ENCODE measurements around the gene PPCS.
"Not testable (repeated sequence)": the region's sequence is repeated elsewhere in the genome, so short reads cannot be mapped to it uniquely, and the experiment has no call there.

PPCS gene

GRCh38 chr1:42476605-42477004 is 20.3 kb downstream of the PPCS start:
- H3K27ac ChIP-seq (ENCODE audit: low read depth, low read length), result no peak overlapping the region
- H3K9me3 ChIP-seq (ENCODE audit: control insufficient read depth in 5 of 5, low read length in 5 of 5), result no peaks in the 10 kb centered on the region
- H3K4me3 ChIP-seq (ENCODE audit: low read depth in 1 of 5, low read length in 5 of 5), result no peak overlapping the region
- no peaks in the 10 kb centered on the region for H3K4me1 ChIP-seq (ENCODE audit: control insufficient read depth in 5 of 5, insufficient read depth in 5 of 5, low read length in 5 of 5)
- no peaks in the 10 kb centered on the region for H3K27me3 ChIP-seq (ENCODE audit: control insufficient read depth in 5 of 5, insufficient read depth in 4 of 5, low read length in 5 of 5)
- H3K36me3 ChIP-seq (ENCODE audit: control insufficient read depth in 5 of 5, insufficient read depth in 5 of 5, low read length in 5 of 5), result peaks cover 0 to 5% (median 0%) of the 10 kb centered on the region in 5 donors
- H3K9ac ChIP-seq (ENCODE audit: low read length in 5 of 5), result no peak overlapping the region

GRCh38 chr1:42477354-42477753 is 21.0 kb downstream of the PPCS start:
- H3K9ac ChIP-seq (ENCODE audit: low read length in 5 of 5); H3K27me3 ChIP-seq (ENCODE audit: control insufficient read depth in 5 of 5, insufficient read depth in 4 of 5, low read length in 5 of 5); H3K4me1 ChIP-seq (ENCODE audit: control insufficient read depth in 5 of 5, insufficient read depth in 5 of 5, low read length in 5 of 5); H3K36me3 ChIP-seq (ENCODE audit: control insufficient read depth in 5 of 5, insufficient read depth in 5 of 5, low read length in 5 of 5); H3K4me3 ChIP-seq (ENCODE audit: low read depth in 1 of 5, low read length in 5 of 5); H3K27ac ChIP-seq (ENCODE audit: low read depth, low read length); H3K9me3 ChIP-seq (ENCODE audit: control insufficient read depth in 5 of 5, low read length in 5 of 5): not testable (repeated sequence)

GRCh38 chr1:42477775-42478174 is 21.4 kb downstream of the PPCS start:
- Histone ChIP-seq H3K4me3 (ENCODE audit: low read depth in 1 of 5, low read length in 5 of 5) (no peak overlapping the region), H3K36me3 (ENCODE audit: control insufficient read depth in 5 of 5, insufficient read depth in 5 of 5, low read length in 5 of 5) (peaks cover 0 to 7% (median 5%) of the 10 kb centered on the region in 5 donors), H3K9me3 (ENCODE audit: control insufficient read depth in 5 of 5, low read length in 5 of 5) (no peaks in the 10 kb centered on the region), H3K27ac (ENCODE audit: low read depth, low read length) (no peak overlapping the region), H3K27me3 (ENCODE audit: control insufficient read depth in 5 of 5, insufficient read depth in 4 of 5, low read length in 5 of 5) (no peaks in the 10 kb centered on the region), H3K4me1 (ENCODE audit: control insufficient read depth in 5 of 5, insufficient read depth in 5 of 5, low read length in 5 of 5) (no peaks in the 10 kb centered on the region), H3K9ac (ENCODE audit: low read length in 5 of 5) (no peak overlapping the region)

DNA sequence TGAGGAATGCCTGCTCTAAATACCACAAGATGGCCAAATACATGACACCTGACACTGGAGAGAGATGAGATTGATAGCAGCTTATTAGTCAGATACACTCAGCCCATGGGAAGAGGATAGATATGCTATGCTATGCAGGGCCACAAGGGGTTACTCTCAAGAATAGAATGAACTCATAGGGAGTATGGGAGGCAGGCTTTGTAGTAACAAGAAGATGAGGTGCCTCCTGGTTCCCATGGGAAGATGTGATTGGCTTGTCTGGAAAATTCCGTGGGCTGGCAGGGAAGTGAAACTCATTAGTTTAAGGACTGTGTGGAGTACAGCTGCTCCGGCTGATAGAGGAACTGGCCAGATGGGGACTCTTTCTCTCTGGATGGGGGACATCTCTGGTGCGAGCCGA is 23.3 kb downstream of the PPCS start:
- Histone ChIP-seq H3K4me3 (ENCODE audit: low read depth in 1 of 5, low read length in 5 of 5) (no peak overlapping the region), H3K36me3 (ENCODE audit: control insufficient read depth in 5 of 5, insufficient read depth in 5 of 5, low read length in 5 of 5) (peaks cover 0 to 14% (median 8%) of the 10 kb centered on the region in 5 donors), H3K27me3 (ENCODE audit: control insufficient read depth in 5 of 5, insufficient read depth in 4 of 5, low read length in 5 of 5) (no peaks in the 10 kb centered on the region), H3K9me3 (ENCODE audit: control insufficient read depth in 5 of 5, low read length in 5 of 5) (no peaks in the 10 kb centered on the region), H3K27ac (ENCODE audit: low read depth, low read length) (no peak overlapping the region), H3K4me1 (ENCODE audit: control insufficient read depth in 5 of 5, insufficient read depth in 5 of 5, low read length in 5 of 5) (no peaks in the 10 kb centered on the region), H3K9ac (ENCODE audit: low read length in 5 of 5) (no peak overlapping the region)

GRCh38 chr1:42480921-42481320 is 24.6 kb downstream of the PPCS start:
- Histone ChIP-seq H3K9ac (ENCODE audit: low read length in 5 of 5) (no peak overlapping the region), H3K27ac (ENCODE audit: low read depth, low read length) (no peak overlapping the region), H3K36me3 (ENCODE audit: control insufficient read depth in 5 of 5, insufficient read depth in 5 of 5, low read length in 5 of 5) (peaks cover 0 to 14% (median 8%) of the 10 kb centered on the region in 5 donors), H3K4me3 (ENCODE audit: low read depth in 1 of 5, low read length in 5 of 5) (no peak overlapping the region), H3K9me3 (ENCODE audit: control insufficient read depth in 5 of 5, low read length in 5 of 5) (no peaks in the 10 kb centered on the region), H3K27me3 (ENCODE audit: control insufficient read depth in 5 of 5, insufficient read depth in 4 of 5, low read length in 5 of 5) (no peaks in the 10 kb centered on the region), H3K4me1 (ENCODE audit: control insufficient read depth in 5 of 5, insufficient read depth in 5 of 5, low read length in 5 of 5) (no peaks in the 10 kb centered on the region)

DNA sequence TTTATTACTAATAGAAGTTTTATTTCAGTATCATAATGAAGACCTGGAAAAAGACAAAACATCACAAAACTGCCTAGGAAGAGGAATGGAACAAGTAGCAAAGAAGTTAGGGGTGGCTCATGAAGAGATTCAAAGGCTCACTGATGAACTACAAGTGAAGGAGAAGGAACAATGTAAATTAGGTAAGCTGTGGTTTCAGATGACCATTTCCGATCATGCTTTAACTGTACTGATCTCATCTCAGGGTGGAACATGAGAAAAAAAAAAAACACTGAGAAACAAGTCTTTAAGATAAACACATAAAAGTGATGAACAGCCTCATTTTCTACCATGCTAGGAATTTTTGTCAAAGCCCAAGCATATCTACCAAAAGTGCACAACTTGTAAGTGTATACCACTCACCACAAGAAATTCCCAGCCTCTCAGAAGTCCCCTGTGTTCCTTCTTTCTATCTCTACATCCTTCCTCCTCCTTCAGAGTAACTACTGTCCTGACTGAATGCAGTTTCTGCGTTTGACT is 26.4 kb downstream of the PPCS start:
- Histone ChIP-seq H3K9me3 (ENCODE audit: control insufficient read depth in 5 of 5, low read length in 5 of 5) (peaks cover 0 to 2% (median 0%) of the 10 kb centered on the region in 5 donors), H3K27me3 (ENCODE audit: control insufficient read depth in 5 of 5, insufficient read depth in 4 of 5, low read length in 5 of 5) (no peaks in the 10 kb centered on the region), H3K4me3 (ENCODE audit: low read depth in 1 of 5, low read length in 5 of 5) (no peak overlapping the region), H3K36me3 (ENCODE audit: control insufficient read depth in 5 of 5, insufficient read depth in 5 of 5, low read length in 5 of 5) (peaks cover 2 to 20% (median 8%) of the 10 kb centered on the region in 5 donors), H3K4me1 (ENCODE audit: control insufficient read depth in 5 of 5, insufficient read depth in 5 of 5, low read length in 5 of 5) (no peaks in the 10 kb centered on the region), H3K9ac (ENCODE audit: low read length in 5 of 5) (no peak overlapping the region), H3K27ac (ENCODE audit: low read depth, low read length) (no peak overlapping the region)

DNA sequence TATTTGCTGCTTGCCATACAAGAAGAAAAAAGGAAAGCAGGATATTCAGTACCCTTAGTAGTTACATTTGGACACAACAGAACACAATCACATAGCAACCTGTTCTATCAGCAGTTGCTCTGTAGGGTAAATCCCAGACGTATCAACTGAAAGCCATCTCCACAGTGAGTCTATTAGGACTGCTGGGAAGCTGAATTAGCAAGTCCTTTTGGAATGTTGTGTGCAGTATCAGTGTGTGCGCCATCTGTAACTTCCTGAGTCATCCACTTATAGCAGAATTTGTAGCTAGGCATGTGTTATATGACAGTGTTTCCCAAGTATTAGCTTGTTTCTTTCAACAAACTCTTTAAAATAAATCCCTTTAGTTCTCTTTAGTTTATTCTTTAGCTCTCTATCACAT is 28.0 kb downstream of the PPCS start:
- Histone ChIP-seq H3K27me3 (ENCODE audit: control insufficient read depth in 5 of 5, insufficient read depth in 4 of 5, low read length in 5 of 5) (no peaks in the 10 kb centered on the region), H3K36me3 (ENCODE audit: control insufficient read depth in 5 of 5, insufficient read depth in 5 of 5, low read length in 5 of 5) (peaks cover 2 to 20% (median 8%) of the 10 kb centered on the region in 5 donors), H3K9me3 (ENCODE audit: control insufficient read depth in 5 of 5, low read length in 5 of 5) (peaks cover 0 to 2% (median 0%) of the 10 kb centered on the region in 5 donors), H3K4me1 (ENCODE audit: control insufficient read depth in 5 of 5, insufficient read depth in 5 of 5, low read length in 5 of 5) (no peaks in the 10 kb centered on the region), H3K4me3 (ENCODE audit: low read depth in 1 of 5, low read length in 5 of 5) (no peak overlapping the region), H3K27ac (ENCODE audit: low read depth, low read length) (no peak overlapping the region), H3K9ac (ENCODE audit: low read length in 5 of 5) (no peak overlapping the region)

- peaks cover 0 to 6% (median 0%) of the 10 kb centered on the region in 5 donors for H3K36me3 ChIP-seq (ENCODE audit: control insufficient read depth in 5 of 5, insufficient read depth in 5 of 5, low read length in 5 of 5)
- H3K9ac ChIP-seq (ENCODE audit: low read length in 5 of 5), result no peak overlapping the region
- no peak overlapping the region for H3K4me3 ChIP-seq (ENCODE audit: low read depth in 1 of 5, low read length in 5 of 5)
- H3K27ac ChIP-seq (ENCODE audit: low read depth, low read length), result no peak overlapping the region
- H3K4me1 ChIP-seq (ENCODE audit: control insufficient read depth in 5 of 5, insufficient read depth in 5 of 5, low read length in 5 of 5), result no peaks in the 10 kb centered on the region
- peaks cover 0 to 2% (median 0%) of the 10 kb centered on the region in 5 donors for H3K9me3 ChIP-seq (ENCODE audit: control insufficient read depth in 5 of 5, low read length in 5 of 5)
- H3K27me3 ChIP-seq (ENCODE audit: control insufficient read depth in 5 of 5, insufficient read depth in 4 of 5, low read length in 5 of 5), result no peaks in the 10 kb centered on the region
Measured at GRCh38 chr1:42490237-42490636, 33.9 kb downstream of the PPCS start.

DNA sequence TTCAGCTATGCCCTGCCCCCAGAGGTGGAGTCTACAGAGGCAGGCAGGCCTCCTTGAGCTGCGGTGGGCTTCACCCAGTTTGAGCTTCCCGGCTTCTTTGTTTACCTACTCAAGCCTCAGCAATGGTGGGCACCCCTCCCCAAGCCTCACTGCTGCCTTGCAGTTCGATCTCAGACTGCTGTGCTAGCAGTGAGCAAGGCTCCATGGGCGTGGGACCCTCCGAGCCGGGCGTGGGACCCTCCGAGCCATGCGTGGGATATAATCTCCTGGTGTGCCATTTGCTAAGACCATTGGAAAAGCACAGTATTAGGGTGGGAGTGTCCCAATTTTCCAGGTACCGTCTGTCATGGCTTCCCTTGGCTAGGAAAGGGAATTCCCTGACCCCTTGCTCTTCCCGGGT is 45.7 kb downstream of the PPCS start:
- H3K9ac ChIP-seq (ENCODE audit: low read length in 5 of 5); H3K27me3 ChIP-seq (ENCODE audit: control insufficient read depth in 5 of 5, insufficient read depth in 4 of 5, low read length in 5 of 5); H3K27ac ChIP-seq (ENCODE audit: low read depth, low read length); H3K4me1 ChIP-seq (ENCODE audit: control insufficient read depth in 5 of 5, insufficient read depth in 5 of 5, low read length in 5 of 5); H3K4me3 ChIP-seq (ENCODE audit: low read depth in 1 of 5, low read length in 5 of 5): not testable (repeated sequence)
- Histone ChIP-seq H3K36me3 (ENCODE audit: control insufficient read depth in 5 of 5, insufficient read depth in 5 of 5, low read length in 5 of 5) (peaks cover 2 to 25% (median 9%) of the 10 kb centered on the region in 5 donors), H3K9me3 (ENCODE audit: control insufficient read depth in 5 of 5, low read length in 5 of 5) (peaks cover 18 to 42% (median 37%) of the 10 kb centered on the region in 5 donors)

DNA sequence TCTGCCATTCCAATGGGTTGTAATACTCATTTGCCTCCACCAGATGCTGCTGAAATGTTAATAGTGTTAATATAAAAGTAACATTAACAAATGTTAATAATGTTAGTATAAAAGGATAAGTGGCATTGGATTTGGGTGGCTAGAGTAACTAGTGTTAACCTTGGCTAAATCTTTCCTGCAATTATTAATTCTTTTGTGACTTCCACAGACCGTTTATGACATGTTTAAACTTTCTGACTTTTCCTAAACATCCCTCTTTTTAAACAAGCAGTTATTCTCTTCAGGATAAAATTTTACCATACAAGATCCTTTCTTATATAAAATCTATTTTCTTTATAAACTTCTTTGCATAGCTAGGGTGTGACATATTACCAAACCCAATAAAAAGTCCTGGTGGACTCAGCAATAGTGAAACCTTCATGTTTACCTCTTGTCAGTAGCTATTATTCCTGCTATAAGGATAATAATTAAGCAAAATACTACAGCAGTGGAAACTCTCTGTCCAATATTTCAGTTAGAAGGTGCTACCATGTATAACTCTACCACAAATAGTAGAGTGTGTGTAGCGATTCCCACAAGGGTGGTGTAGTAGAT is 48.3 kb downstream of the PPCS start:
- peaks cover 0 to 26% (median 2%) of the 10 kb centered on the region in 5 donors for H3K36me3 ChIP-seq (ENCODE audit: control insufficient read depth in 5 of 5, insufficient read depth in 5 of 5, low read length in 5 of 5)
- H3K9ac ChIP-seq (ENCODE audit: low read length in 5 of 5), result no peak overlapping the region
- no peaks in the 10 kb centered on the region for H3K27me3 ChIP-seq (ENCODE audit: control insufficient read depth in 5 of 5, insufficient read depth in 4 of 5, low read length in 5 of 5)
- peaks cover 20 to 61% (median 59%) of the 10 kb centered on the region in 5 donors for H3K9me3 ChIP-seq (ENCODE audit: control insufficient read depth in 5 of 5, low read length in 5 of 5)
- no peak overlapping the region for H3K27ac ChIP-seq (ENCODE audit: low read depth, low read length)
- H3K4me3 ChIP-seq (ENCODE audit: low read depth in 1 of 5, low read length in 5 of 5), result peak overlapping the region in 2 of 5 donors; percentile 44
- no peaks in the 10 kb centered on the region for H3K4me1 ChIP-seq (ENCODE audit: control insufficient read depth in 5 of 5, insufficient read depth in 5 of 5, low read length in 5 of 5)
